NCI-H2196 treated with DMSO at 0.1 percent for 48 hours (cell line): ENCODE measurements around the gene RAB27B.

Source experiments
- DNase-seq: peaks from one replicate; lab custom pipeline; 2025; ENCODE audit not compliant: unreplicated experiment; lab: John Stamatoyannopoulos, UW

The RAB27B gene

GRCh38 chr18:54859667-54860421, 31.6 kb downstream of the RAB27B start:
- DNase-seq, result no peak

GRCh38 chr18:54860941-54861340, 32.7 kb downstream of the RAB27B start:
- no peak for DNase-seq

GRCh38 chr18:54867131-54867530, 38.9 kb downstream of the RAB27B start:
- no peak for DNase-seq

GRCh38 chr18:54871231-54871630, 43.0 kb downstream of the RAB27B start:
- DNase-seq, result no peak

GRCh38 chr18:54872681-54873080, 44.4 kb downstream of the RAB27B start:
- no peak for DNase-seq

GRCh38 chr18:54873884-54874255, 45.6 kb downstream of the RAB27B start:
- no peak for DNase-seq

- DNase-seq, result no peak
Measured at GRCh38 chr18:54875063-54875462, 46.8 kb downstream of the RAB27B start.

- no peak for DNase-seq
Measured at GRCh38 chr18:54877076-54877475, 48.8 kb downstream of the RAB27B start.

- no peak for DNase-seq
Measured at GRCh38 chr18:54878159-54878622, 49.9 kb downstream of the RAB27B start.

- DNase-seq, result no peak
Measured at GRCh38 chr18:54878659-54879358, 50.5 kb downstream of the RAB27B start.

- DNase-seq, result no peak
Measured at GRCh38 chr18:54879691-54880090, 51.4 kb downstream of the RAB27B start.

- no peak for DNase-seq
Measured at GRCh38 chr18:54880395-54881105, 52.3 kb downstream of the RAB27B start.

GRCh38 chr18:54881229-54881768, 53.0 kb downstream of the RAB27B start:
- no peak for DNase-seq

- DNase-seq, result no peak
Measured at GRCh38 chr18:54882318-54882717, 54.0 kb downstream of the RAB27B start.

GRCh38 chr18:54883816-54884604, 55.7 kb downstream of the RAB27B start:
- no peak for DNase-seq

- DNase-seq, result no peak
Measured at GRCh38 chr18:54888378-54888777, 60.1 kb downstream of the RAB27B start.

GRCh38 chr18:54888933-54889332, 60.7 kb downstream of the RAB27B start:
- no peak for DNase-seq

- no peak for DNase-seq
Measured at GRCh38 chr18:54899500-54899899, 71.2 kb downstream of the RAB27B start.

GRCh38 chr18:54900290-54900689, 72.0 kb downstream of the RAB27B start:
- DNase-seq, result no peak

GRCh38 chr18:54904581-54904980, 76.3 kb downstream of the RAB27B start:
- DNase-seq, result no peak

- no peak for DNase-seq
Measured at GRCh38 chr18:54905629-54906028, 77.4 kb downstream of the RAB27B start.
